Natural killer cell treated with Interleukin-12 subunit alpha and Interleukin-12 subunit beta and Interleukin-15 and Interleukin-18, amount 100 ng/mL, for 72 hours (primary cell): ENCODE measurements around the gene PI4KA. TPM values are rescaled to one million over a fixed set of nuclear protein-coding genes. Genes with fewer than 3 reads are reported as not detected.
"Not testable (repeated sequence)": the region's sequence is repeated elsewhere in the genome, so short reads cannot be mapped to it uniquely, and the experiment has no call there.

Source experiments
- ATAC-seq, 2 donors: fragments of 150-1000 bp; cut with Tn5 transposase in 1 of 2; sonication (Bioruptor Pico), chemical (Tn5 transposase) in 1 of 2; 2 replicates each; pipeline ENCODE4 v1.10.0; 2021
- DNase-seq: peaks from one replicate; pipeline ENCODE4 v3.0.0; 2022; ENCODE audit warnings: low spot score
- H3K27ac Mint-ChIP-seq, 2 donors: 1 replicate in 1 of 2; 2 replicates in 1 of 2; pipeline ENCODE4 v1.8.0; 2022; ENCODE audit warnings: mixed read lengths in 2 of 2, mild to moderate bottlenecking in 1 of 2, moderate library complexity in 1 of 2
- H3K27me3 Mint-ChIP-seq, 2 donors: 1 replicate in 1 of 2; 2 replicates in 1 of 2; pipeline ENCODE4 v1.8.0; 2022; ENCODE audit warnings: mixed read lengths in 2 of 2
- H3K36me3 Mint-ChIP-seq: one replicate; pipeline ENCODE4 v1.8.0; 2022; ENCODE audit warnings: mixed read lengths
- H3K4me1 Mint-ChIP-seq, 2 donors: 1 replicate in 1 of 2; 2 replicates in 1 of 2; pipeline ENCODE4 v1.8.0; 2022; ENCODE audit warnings: low read depth in 2 of 2, mixed read lengths in 2 of 2, mild to moderate bottlenecking in 1 of 2
- H3K4me3 Mint-ChIP-seq: one replicate; pipeline ENCODE4 v1.8.0; 2022; ENCODE audit warnings: mixed read lengths
- H3K9me3 Mint-ChIP-seq: 2 replicates; pipeline ENCODE4 v1.8.0; 2022; ENCODE audit warnings: mixed read lengths
- total RNA-seq, 2 donors: library from RNA; stranded (reverse); gene quantifications; one replicate each; pipeline ENCODE4 v1.2.3, GENCODE V29; 2022

PI4KA gene
- total RNA-seq, 2 donors from 2014 or later, result 88.5 to 146 TPM

DNA sequence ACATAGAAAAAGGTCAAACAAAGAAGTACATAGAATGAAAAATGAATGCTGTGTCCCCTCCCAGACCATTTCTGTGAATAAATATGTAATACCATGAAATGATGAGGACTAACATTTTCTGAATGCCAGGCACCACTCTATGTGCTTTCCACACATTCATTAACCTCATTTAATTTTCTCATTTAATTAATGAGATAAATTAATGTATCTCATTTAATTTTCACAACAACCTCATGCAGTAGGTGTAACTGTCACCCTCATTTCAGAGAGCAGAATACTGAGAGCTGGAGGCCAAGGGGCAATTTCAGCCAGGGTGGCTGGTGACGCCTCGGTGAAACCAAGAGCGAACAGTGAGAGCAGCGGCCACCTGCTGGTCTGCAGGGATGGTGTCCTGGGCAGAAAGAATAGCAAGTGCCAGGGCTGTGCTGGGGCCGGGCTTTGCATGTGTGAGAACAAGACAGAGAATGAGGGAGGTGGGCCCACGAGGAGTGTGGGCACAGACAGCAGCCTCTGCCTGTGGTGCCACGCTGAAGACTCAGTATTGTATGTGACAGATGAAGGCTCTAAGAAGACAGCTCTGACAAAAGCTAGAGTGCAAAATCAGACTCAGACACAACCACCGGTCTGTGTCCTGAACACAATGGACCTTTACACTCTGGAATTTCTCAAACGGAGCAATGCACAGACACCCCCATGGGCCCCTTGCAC, 86.5 kb downstream of the PI4KA start:
- ATAC-seq, result no peak

DNA sequence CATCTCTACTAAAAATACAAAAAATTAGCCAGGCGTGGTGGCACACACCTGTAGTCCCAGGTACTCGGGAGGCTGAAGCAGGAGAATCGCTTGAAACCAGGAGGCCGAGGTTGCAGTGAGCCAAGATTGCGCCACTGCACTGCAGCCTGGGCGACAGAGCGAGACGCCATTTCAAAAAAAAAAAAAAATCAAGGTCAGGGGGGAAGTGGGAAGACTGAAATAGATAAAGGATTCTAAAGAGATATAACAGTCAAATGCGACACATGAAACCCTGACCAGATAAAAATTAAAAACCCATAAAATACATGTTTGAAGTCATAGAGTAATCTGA, 89.2 kb downstream of the PI4KA start:
- H3K27ac Mint-ChIP-seq, result peak overlapping the region; percentile 78 to 87
- H3K27me3 Mint-ChIP-seq, H3K9me3 Mint-ChIP-seq, ATAC-seq, DNase-seq, H3K36me3 Mint-ChIP-seq: not testable (repeated sequence)
- peak overlapping the region; percentile 68 for H3K4me3 Mint-ChIP-seq
- peaks cover 18 to 26% of the 10 kb centered on the region in 2 donors for H3K4me1 Mint-ChIP-seq

More for the DNA sequence above, 86.5 kb downstream of the PI4KA start:
- no peak for DNase-seq
- H3K36me3 Mint-ChIP-seq, result no peaks in the 10 kb centered on the region
- no peak overlapping the region for H3K4me3 Mint-ChIP-seq
- H3K9me3 Mint-ChIP-seq, result no peaks in the 10 kb centered on the region
- no peak overlapping the region for H3K27ac Mint-ChIP-seq
- no peaks in the 10 kb centered on the region for H3K27me3 Mint-ChIP-seq
- H3K4me1 Mint-ChIP-seq, result peaks cover 13 to 18% of the 10 kb centered on the region in 2 donors

DNA sequence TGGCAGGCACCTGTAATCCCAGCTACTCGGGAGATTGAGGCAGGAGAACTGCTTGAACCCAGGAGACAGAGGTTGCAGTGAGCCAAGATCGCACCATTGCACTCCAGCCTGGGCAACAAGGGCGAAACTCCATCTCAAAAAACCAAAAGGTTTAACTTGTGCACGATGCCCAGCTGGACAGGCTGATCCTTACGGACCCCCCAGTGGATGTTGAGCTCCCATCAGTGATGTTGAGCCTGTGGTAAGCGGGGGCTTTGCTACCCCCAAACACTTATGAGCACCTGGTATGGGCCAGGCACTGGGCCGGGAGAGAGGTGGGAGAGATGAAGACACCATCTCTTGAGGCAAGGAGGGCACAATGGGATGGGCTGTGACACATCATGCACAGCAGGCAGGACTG, 92.1 kb downstream of the PI4KA start:
- no peak overlapping the region for H3K4me3 Mint-ChIP-seq
- no peak for DNase-seq
- H3K36me3 Mint-ChIP-seq, result peaks cover 10% of the 10 kb centered on the region
- H3K27me3 Mint-ChIP-seq, result no peaks in the 10 kb centered on the region
- ATAC-seq, result no peak
- H3K4me1 Mint-ChIP-seq, result peaks cover 18 to 28% of the 10 kb centered on the region in 2 donors
- H3K9me3 Mint-ChIP-seq, result no peaks in the 10 kb centered on the region
- no peak overlapping the region for H3K27ac Mint-ChIP-seq

GRCh38 chr22:20765938-20766337, 92.7 kb downstream of the PI4KA start:
- no peaks in the 10 kb centered on the region for H3K9me3 Mint-ChIP-seq
- peaks cover 18 to 28% of the 10 kb centered on the region in 2 donors for H3K4me1 Mint-ChIP-seq
- DNase-seq, result no peak
- H3K27ac Mint-ChIP-seq, result no peak overlapping the region
- H3K36me3 Mint-ChIP-seq, result peaks cover 13% of the 10 kb centered on the region
- ATAC-seq, result no peak
- H3K27me3 Mint-ChIP-seq, result no peaks in the 10 kb centered on the region
- H3K4me3 Mint-ChIP-seq, result no peak overlapping the region

DNA sequence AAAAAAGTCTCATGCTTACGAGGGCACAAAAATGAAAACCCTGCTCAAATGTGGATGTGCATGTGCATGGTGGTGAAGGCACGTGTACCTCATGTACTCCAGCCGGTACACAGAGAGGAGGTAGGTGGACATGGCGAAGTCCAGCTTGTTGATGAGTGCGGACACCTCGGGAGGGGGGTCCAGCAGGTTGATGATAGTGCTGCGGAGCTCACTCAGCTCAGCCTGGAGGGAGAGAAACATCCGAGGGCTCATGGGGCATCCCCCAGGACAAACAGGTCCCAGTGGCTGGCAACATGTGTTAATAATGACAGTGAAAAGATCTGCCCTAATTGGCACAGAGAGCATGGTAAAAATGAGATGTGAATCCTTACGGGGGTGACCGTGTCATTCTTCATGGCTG, 93.9 kb downstream of the PI4KA start:
- Mint-ChIP-seq H3K4me1 (peaks cover 18 to 26% of the 10 kb centered on the region in 2 donors), H3K27ac (no peak overlapping the region), H3K4me3 (no peak overlapping the region), H3K9me3 (no peaks in the 10 kb centered on the region), H3K36me3 (peaks cover 13% of the 10 kb centered on the region), H3K27me3 (no peaks in the 10 kb centered on the region)
- DNase-seq (no peak), ATAC-seq (no peak)

GRCh38 chr22:20764471-20764720, 94.2 kb downstream of the PI4KA start:
- Mint-ChIP-seq H3K4me3 (no peak overlapping the region), H3K27me3 (no peaks in the 10 kb centered on the region), H3K27ac (no peak overlapping the region), H3K9me3 (no peaks in the 10 kb centered on the region), H3K4me1 (peaks cover 17 to 23% of the 10 kb centered on the region in 2 donors), H3K36me3 (peaks cover 13% of the 10 kb centered on the region)
- DNase-seq (no peak), ATAC-seq (no peak)

DNA sequence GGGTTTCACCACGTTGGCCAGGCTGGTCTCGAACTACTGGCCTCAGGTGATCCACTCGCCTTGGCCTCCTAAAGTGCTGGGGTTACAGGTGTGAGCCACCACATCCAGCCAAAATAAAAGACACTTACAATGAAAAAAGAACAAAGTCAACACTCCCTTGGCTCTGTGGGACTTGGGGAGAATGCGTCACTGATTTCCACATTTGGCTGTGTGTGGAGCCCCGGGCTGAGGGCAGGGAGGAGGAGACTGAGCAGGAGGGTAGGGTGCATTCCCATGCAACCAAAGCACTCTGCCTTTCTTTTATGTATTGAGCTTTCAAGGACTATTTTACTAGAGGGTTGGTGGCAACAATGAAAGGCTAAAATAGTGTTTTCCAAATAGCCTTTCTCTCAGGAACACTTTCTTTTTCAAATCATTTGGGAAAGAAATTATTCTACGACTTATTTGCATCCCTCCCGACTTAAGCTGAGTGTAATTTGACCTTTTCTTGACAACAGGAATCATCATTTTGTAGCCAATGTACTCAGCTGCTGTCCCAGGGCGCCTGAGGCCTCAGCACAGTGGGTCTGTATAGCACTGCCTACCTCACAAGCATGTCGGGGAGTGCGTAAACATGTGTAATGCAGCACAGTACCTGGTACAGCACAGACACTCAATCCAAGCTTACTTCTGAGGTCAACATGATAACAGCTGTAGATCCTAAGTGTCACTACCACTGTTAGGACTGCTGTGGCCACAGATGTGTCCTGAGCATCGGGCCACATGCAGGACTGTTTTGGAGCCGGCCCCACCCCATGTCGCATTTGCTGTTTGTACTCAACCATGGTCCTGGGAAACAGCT, 94.8 kb downstream of the PI4KA start:
- H3K36me3 Mint-ChIP-seq, result peaks cover 13% of the 10 kb centered on the region

DNA sequence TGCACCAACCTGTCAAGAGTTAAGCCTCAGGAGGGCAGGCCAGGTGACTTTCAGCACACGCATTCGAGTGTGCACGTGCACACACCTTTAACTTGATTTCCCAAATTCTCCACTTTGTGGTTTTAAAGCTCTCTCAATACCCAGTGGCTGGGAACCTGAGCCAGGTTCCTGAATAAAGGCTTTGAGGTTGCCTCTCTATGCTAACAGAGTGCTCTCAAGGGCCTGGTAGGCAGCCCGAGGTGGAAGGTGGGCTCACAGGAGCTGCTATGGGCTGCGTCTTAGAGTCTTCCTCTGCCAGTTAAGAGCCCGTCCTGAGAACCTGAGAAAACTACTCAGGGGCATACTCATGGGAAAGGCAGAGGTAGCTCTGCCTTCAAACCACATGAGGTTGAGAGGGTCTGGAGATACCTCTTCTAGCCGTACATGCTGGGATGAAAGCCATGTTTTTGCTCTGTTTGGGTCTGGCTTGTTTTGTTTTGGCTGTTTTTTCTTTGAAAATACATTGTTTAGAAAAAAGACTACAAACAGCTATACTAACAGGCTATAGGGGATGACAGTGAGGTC, 96.3 kb downstream of the PI4KA start:
- H3K27me3 Mint-ChIP-seq, result no peaks in the 10 kb centered on the region
- H3K4me1 Mint-ChIP-seq, result peaks cover 5 to 10% of the 10 kb centered on the region in 2 donors
- H3K4me3 Mint-ChIP-seq, result no peak overlapping the region
- no peaks in the 10 kb centered on the region for H3K9me3 Mint-ChIP-seq
- peaks cover 13% of the 10 kb centered on the region for H3K36me3 Mint-ChIP-seq
- ATAC-seq (no peak), DNase-seq (no peak)
- no peak overlapping the region for H3K27ac Mint-ChIP-seq

More for the DNA sequence above, 94.8 kb downstream of the PI4KA start:
- Mint-ChIP-seq H3K27me3 (no peaks in the 10 kb centered on the region), H3K27ac (no peak overlapping the region), H3K9me3 (no peaks in the 10 kb centered on the region), H3K4me1 (peaks cover 12 to 19% of the 10 kb centered on the region in 2 donors), H3K4me3 (no peak overlapping the region)
- DNase-seq, result no peak
- no peak for ATAC-seq

DNA sequence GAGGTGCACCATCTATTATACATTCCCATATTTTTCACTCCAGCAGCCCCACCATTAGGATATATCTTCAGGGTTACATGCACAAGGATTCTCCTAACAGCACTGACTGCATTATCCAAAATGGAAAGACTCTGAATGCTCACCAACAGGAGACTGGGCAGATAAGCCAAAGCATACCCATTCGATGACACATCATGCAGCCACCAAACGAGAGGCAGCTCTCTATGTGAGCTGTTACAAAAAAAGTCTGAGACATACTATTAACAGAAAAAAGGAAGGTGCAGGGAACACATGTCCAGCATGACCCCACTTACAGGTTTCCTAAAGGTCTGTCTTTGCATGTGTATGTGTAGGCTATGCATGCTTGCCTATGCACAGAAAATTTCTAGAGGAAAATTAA, 97.1 kb downstream of the PI4KA start:
- Mint-ChIP-seq H3K27ac (no peak overlapping the region), H3K27me3 (no peaks in the 10 kb centered on the region), H3K9me3 (no peaks in the 10 kb centered on the region), H3K4me3 (no peak overlapping the region), H3K36me3 (peaks cover 13% of the 10 kb centered on the region), H3K4me1 (peaks cover 5 to 10% of the 10 kb centered on the region in 2 donors)
- DNase-seq (no peak), ATAC-seq (no peak)

DNA sequence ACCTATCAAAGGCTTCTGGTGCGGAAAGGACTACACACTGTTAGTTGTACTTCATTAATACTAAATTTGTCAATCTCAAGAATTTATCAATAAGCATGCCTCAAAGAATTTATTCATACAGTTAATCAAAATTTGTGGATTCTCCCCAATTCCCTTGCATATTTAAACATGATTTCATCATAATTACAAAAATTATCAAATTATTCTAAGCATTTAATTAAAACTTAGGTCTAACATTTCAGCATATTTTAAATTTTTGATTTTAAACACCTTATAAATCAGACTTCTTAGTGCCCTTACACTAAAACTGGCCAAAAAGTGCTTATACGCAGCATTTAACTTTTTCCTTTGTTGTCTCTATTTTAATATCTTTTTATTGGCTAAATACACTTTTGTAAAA, 98.5 kb downstream of the PI4KA start:
- Mint-ChIP-seq H3K36me3 (peaks cover 13% of the 10 kb centered on the region), H3K4me1 (peaks cover 0 to 4% of the 10 kb centered on the region in 2 donors), H3K27ac (no peak overlapping the region), H3K4me3 (no peak overlapping the region), H3K9me3 (no peaks in the 10 kb centered on the region), H3K27me3 (no peaks in the 10 kb centered on the region)
- DNase-seq, result no peak
- ATAC-seq, result no peak

DNA sequence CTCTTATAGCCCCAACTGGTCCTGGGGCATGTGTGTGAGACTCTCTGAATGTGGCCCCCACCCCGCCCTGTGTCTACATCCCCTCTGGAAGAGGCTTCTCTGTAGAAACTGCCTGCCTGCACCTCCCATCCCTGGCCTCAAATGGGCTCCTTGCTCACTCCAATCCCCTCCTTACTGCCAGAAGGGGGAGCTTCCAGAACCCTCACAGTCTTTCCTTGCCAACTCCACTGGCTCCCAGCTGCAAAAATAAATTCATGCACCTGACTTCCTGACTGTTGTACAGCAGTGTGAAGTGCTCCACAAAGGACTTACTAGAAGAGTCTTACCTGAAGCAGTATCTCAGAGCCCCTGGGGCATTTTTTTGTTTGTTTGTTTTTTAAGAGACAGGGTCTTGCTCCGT, 99.9 kb downstream of the PI4KA start:
- H3K27me3 Mint-ChIP-seq, result no peaks in the 10 kb centered on the region
- peaks cover 5% of the 10 kb centered on the region for H3K36me3 Mint-ChIP-seq
- DNase-seq (no peak), ATAC-seq (no peak)
- H3K4me3 Mint-ChIP-seq, result no peak overlapping the region
- H3K4me1 Mint-ChIP-seq, result no peaks in the 10 kb centered on the region
- no peak overlapping the region for H3K27ac Mint-ChIP-seq
- no peaks in the 10 kb centered on the region for H3K9me3 Mint-ChIP-seq

DNA sequence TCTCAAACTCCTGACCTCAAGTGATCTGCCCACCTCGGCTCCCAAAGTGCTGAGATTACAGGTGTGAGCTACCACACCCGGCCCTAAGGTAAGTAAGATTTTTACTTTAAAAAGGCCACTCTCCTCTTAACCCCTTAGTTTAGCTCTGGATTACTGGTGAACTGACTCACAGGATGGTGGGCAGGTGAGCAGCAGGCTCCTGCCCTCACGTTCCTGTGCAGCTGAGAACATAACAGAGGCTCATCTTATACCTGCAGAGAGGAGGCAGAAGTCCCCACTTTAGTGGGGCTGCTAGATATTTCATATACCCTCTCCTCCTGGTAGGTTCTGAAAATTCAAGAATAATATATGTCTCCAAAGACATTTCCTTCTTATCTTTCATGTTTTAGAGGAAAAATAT, 101.8 kb downstream of the PI4KA start:
- H3K9me3 Mint-ChIP-seq, result no peaks in the 10 kb centered on the region
- no peaks in the 10 kb centered on the region for H3K27me3 Mint-ChIP-seq
- H3K27ac Mint-ChIP-seq, result no peak overlapping the region
- no peak for DNase-seq
- no peak overlapping the region for H3K4me3 Mint-ChIP-seq
- peaks cover 5% of the 10 kb centered on the region for H3K36me3 Mint-ChIP-seq
- no peaks in the 10 kb centered on the region for H3K4me1 Mint-ChIP-seq
- ATAC-seq, result no peak

GRCh38 chr22:20752873-20753272, 105.7 kb downstream of the PI4KA start:
- no peak overlapping the region for H3K27ac Mint-ChIP-seq
- no peaks in the 10 kb centered on the region for H3K27me3 Mint-ChIP-seq
- peaks cover 19% of the 10 kb centered on the region in 2 donors for H3K4me1 Mint-ChIP-seq
- no peaks in the 10 kb centered on the region for H3K9me3 Mint-ChIP-seq
- no peak for ATAC-seq
- no peak for DNase-seq
- no peaks in the 10 kb centered on the region for H3K36me3 Mint-ChIP-seq
- no peak overlapping the region for H3K4me3 Mint-ChIP-seq

DNA sequence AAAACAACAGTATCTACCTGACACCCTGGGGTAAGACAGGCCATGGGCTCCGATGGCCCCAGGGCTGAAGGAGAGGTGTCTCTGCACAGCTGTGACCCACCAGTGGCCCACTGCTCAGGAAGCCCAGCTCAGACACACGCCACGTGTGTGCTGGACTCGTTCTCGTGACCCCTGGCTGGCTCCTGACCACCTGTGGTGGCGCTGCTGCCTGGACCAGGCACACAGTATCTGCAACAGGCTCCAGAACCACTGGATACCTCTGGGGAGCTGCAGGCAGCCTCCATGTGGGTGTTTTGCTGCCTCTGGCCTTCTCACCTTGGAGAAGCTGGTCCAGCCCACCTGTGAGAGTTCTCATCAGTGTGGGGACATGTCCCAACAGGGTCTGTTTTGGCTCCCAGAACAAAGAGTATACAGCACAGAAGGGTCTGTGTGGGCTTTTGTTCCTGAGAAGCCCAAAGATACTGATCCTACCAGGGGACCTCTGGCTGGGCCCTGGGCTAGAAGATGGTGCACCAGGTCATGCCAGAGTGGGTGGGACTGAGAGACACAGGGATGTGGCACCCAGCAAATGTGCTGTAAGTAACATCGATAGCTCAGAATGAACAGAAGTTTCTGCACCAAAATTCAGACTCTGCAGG, 106.4 kb downstream of the PI4KA start:
- Mint-ChIP-seq H3K4me1 (peaks cover 19% of the 10 kb centered on the region in 2 donors), H3K27me3 (no peaks in the 10 kb centered on the region), H3K4me3 (no peak overlapping the region), H3K36me3 (no peaks in the 10 kb centered on the region), H3K27ac (no peak overlapping the region), H3K9me3 (no peaks in the 10 kb centered on the region)
- ATAC-seq (no peak), DNase-seq (no peak)
